Activated T-cell treated with anti-CD3 and anti-CD28 coated beads, Interleukin-2, amount 50 U/mL, for 72 hours (primary cell): ENCODE measurements around the gene FAM168B. TPM values are rescaled to one million over a fixed set of nuclear protein-coding genes. Genes with fewer than 3 reads are reported as not detected.
"Not testable (repeated sequence)": the region's sequence is repeated elsewhere in the genome, so short reads cannot be mapped to it uniquely, and the experiment has no call there.

Experiments
- ATAC-seq, 2 donors: fragments of 150-1000 bp; cut with Tn5 transposase; replicated peaks in 1 of 2; 2 replicates each; pipeline ENCODE4 v1.10.0; 2021; ENCODE audit warnings: moderate library complexity in 2 of 2, mild to moderate bottlenecking in 1 of 2
- DNase-seq, 2 donors: peaks; one replicate each; pipeline ENCODE4 v3.0.0; 2021 to 2022; ENCODE audit warnings: mixed read lengths in 1 of 2
- H3K27ac Mint-ChIP-seq: one replicate; pipeline ENCODE4 v1.8.0; 2022; ENCODE audit warnings: mild to moderate bottlenecking, moderate library complexity, mixed read lengths
- H3K27me3 Mint-ChIP-seq: one replicate; pipeline ENCODE4 v1.8.0; 2022; ENCODE audit warnings: low read depth, mixed read lengths
- H3K36me3 Mint-ChIP-seq, 2 donors: one replicate each; pipeline ENCODE4 v1.8.0; 2022; ENCODE audit warnings: mixed read lengths in 2 of 2, mild to moderate bottlenecking in 1 of 2; ENCODE audit not compliant: insufficient read depth in 2 of 2
- H3K4me1 Mint-ChIP-seq: one replicate; pipeline ENCODE4 v1.8.0; 2022; ENCODE audit warnings: low read depth, mixed read lengths
- H3K4me3 Mint-ChIP-seq, 2 donors: one replicate each; pipeline ENCODE4 v1.8.0; 2022; ENCODE audit warnings: mild to moderate bottlenecking in 2 of 2, mixed read lengths in 2 of 2, moderate library complexity in 2 of 2
- H3K9me3 Mint-ChIP-seq, 2 donors: one replicate each; pipeline ENCODE4 v1.8.0; 2022; ENCODE audit warnings: mixed read lengths in 2 of 2
- total RNA-seq, 2 donors: library from RNA; stranded (reverse); gene quantifications; one replicate each; pipeline ENCODE4 v1.2.3, GENCODE V29; 2022

The FAM168B gene
- total RNA-seq, 2 donors from 2014 or later = 89.3 to 108 TPM

DNA sequence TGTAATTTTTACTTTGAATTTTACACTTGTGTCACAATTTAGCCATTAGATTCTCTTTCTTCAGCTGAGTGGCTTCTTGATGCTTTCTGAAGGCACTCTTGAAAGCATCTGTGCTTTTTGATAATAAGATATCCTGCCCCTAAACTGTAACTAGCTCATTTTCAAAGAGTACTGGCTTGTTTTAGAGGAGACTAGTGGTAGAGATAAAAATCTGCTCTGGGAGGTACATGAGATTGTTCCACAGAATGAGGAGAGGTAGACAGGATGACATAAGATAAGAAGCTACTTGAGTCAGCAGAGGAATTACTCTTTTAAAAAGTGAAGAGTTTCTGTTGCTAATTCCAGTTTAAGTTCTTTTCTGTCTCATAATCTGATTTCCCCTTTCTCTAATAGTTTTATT is 22.5 kb upstream of the FAM168B start:
- no peaks in the 10 kb centered on the region for H3K27me3 Mint-ChIP-seq

DNA sequence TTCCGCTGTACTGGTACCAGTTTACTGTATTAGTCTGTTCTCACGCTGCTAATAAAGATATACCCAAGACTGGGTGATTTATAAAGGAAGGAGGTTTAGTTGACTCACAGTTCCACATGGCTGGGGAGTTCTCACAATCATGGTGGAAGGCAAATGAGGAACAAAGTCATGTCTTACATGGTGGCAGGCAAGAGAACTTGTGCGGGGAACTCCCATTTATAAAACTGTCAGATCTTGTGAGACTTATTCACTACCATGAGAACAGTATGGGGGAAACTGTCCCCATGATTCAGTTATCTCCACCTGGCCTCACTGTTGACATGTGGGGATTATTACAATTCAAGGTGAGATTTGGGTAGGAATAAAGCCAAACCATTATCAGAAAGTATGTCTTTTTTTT is 21.7 kb upstream of the FAM168B start:
- peak overlapping the region; percentile 69 for H3K27ac Mint-ChIP-seq
- H3K27me3 Mint-ChIP-seq, DNase-seq, H3K9me3 Mint-ChIP-seq, ATAC-seq: not testable (repeated sequence)
- H3K4me3 Mint-ChIP-seq = peak overlapping the region in 1 of 2 donors; percentile 26
- H3K36me3 Mint-ChIP-seq = peaks cover 22 to 39% of the 10 kb centered on the region in 2 donors
- H3K4me1 Mint-ChIP-seq = peaks cover 68% of the 10 kb centered on the region

More for the DNA sequence above, 22.5 kb upstream of the FAM168B start:
- Mint-ChIP-seq H3K36me3 (peaks cover 21 to 40% of the 10 kb centered on the region in 2 donors), H3K4me3 (peak overlapping the region in 1 of 2 donors; percentile 46), H3K9me3 (peaks cover 8% of the 10 kb centered on the region in 2 donors), H3K4me1 (peaks cover 66% of the 10 kb centered on the region), H3K27ac (no peak overlapping the region)
- ATAC-seq (no peak), DNase-seq (no peak)

DNA sequence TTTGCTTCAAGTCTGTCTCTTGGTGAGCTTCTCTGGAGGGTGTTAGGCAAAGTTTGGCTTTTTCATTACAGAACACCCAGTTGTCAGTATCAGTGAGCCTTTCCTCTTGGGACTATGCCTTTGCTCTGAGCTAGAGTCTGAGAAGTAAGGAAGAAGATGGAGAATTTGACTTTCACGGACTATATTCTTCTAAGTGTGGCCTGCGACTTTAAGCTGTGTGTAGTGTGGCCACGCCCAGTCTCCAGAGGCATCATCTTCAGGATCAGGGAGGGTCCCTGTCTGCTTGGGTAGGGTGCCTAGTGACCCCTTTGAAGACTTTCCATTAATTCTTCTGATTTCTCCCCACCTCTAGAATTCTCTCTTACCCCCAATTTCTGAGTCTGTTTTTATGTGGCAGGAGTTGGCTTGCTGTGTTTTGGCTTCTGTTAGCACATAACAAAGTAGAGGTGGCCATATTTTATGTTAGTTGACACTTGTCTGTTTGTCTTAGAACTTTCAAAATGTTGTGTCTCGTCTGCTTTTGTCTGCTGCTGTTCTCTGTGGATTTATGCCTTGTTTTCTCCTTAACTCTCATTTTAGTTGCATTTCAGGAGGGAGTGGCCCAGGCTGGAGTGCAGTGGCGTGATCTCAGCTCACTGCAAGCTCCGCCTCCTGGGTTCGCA is 20.4 kb upstream of the FAM168B start:
- H3K4me3 Mint-ChIP-seq = no peak overlapping the region
- peaks cover 22 to 39% of the 10 kb centered on the region in 2 donors for H3K36me3 Mint-ChIP-seq
- H3K27me3 Mint-ChIP-seq = no peaks in the 10 kb centered on the region
- peaks cover 76% of the 10 kb centered on the region for H3K4me1 Mint-ChIP-seq
- no peak overlapping the region for H3K27ac Mint-ChIP-seq
- DNase-seq = no peak
- no peak for ATAC-seq
- H3K9me3 Mint-ChIP-seq = peaks cover 8% of the 10 kb centered on the region in 2 donors

DNA sequence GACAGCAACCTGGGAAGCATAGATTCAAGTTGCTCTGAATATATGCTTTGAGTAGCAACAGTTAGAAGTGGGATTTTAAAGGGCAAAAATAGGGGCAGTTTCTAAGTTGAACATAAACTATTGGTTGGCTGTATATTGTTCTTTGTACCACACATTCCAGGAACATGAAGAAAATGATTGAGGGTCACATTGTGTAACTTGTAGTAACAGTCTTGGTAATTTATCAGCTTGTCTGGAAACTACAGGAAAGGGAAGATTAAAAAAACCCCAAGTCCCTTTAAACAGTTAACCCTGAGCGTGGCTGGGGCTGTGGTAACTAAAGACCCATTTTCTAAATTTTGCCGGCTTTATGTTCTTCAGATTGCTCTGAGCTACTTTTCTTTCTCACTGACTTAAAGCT is 19.3 kb upstream of the FAM168B start:
- H3K27me3 Mint-ChIP-seq = no peaks in the 10 kb centered on the region
- peak overlapping the region; percentile 85 for H3K27ac Mint-ChIP-seq
- H3K4me1 Mint-ChIP-seq = peaks cover 76% of the 10 kb centered on the region
- ATAC-seq (no peak), DNase-seq (no peak)
- peak overlapping the region in 1 of 2 donors; percentile 39 for H3K4me3 Mint-ChIP-seq
- H3K36me3 Mint-ChIP-seq = peaks cover 20 to 39% of the 10 kb centered on the region in 2 donors
- H3K9me3 Mint-ChIP-seq = peaks cover 8% of the 10 kb centered on the region in 2 donors

DNA sequence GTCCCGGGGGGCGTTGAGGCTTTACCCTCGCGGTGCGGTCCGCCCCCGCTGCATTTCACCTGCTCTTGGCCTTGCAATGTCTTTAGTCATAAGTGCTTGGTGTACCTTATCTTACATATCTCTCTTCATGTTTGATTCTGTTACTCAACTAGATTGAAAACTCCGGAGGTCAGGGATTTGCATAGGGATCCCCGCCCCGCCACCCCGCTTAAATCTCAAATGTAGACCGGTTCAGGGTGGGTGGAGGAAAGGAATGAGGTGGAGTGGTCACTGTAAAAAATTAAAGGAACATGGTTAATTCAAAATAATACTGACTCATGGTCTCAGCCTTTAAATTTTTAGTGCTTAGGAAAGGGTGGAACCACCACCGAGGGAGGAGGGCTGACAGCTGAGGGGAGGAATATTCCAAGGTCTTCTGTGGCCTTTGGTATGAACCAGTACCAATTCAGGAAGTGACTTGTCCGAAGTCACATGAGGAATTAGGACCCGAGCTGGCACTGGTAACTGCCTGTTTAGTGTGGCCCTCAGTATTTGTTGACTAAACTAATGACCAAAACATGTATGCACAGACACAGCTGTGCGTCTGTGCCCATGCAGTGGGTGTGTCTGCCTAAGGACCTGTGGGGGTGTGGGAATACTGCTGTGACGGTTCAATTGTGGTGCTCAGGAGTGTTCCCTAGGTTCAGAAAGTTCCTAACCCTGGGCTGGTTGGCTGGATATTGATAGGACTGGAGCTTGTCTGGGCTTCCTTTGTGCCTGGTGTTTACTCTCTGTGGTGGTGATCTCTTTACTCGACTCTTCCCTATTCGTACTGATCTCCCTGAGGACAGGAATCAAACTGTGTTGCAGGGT is 12.9 kb upstream of the FAM168B start:
- peaks cover 6 to 7% of the 10 kb centered on the region in 2 donors for H3K36me3 Mint-ChIP-seq
- DNase-seq (peak; percentile 39 to 62), ATAC-seq (peak; percentile 46 to 49)
- peak overlapping the region; percentile 95 for H3K27ac Mint-ChIP-seq
- H3K9me3 Mint-ChIP-seq = no peaks in the 10 kb centered on the region
- H3K4me1 Mint-ChIP-seq = peaks cover 59% of the 10 kb centered on the region
- no peaks in the 10 kb centered on the region for H3K27me3 Mint-ChIP-seq
- H3K4me3 Mint-ChIP-seq = peak overlapping the region; percentile 89 to 99

DNA sequence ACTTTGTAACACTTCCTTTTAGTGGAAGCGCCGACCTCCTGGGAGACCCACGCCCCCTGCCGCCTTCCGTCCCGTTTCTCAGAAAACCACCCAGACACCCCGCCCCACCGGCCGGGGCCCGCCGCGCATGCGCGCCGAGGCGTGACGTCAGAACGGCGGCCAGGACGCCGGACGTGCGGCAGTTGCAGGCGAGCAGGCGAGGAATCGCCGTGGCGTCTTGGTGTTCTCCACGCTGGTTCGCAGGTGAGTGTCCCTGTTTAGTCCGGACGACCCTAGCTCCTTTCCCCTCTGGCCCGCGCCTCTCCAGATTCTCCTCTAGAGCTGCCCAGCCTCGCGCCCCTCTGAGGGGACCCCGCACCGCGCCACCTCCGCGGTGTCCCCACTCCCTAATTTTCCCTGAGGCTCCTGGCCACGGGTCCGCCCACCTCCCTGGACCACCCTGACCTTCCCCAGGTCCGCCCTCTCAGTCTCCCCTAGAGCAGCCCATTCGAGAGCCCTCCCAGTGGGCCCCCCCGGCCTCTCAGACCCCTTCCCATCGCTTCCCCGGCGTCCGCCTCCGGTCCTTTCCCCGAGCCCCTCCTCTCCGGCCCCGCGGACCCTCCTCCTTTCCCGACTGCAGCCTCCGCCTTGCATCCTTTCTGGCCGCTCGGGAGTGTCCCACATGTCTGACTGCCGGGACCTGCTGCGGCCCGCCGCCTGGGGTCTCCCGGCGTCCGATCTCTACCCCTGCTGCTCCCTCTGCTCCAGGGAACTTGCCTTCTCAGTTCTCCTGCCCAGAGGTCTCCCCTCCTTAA is 12.1 kb upstream of the FAM168B start, which contains the start of gene PLEKHB2:
Gene PLEKHB2, plus strand, starts transcription at position 181 of the 794 bp plus-strand sequence. CDS start 15,606 bp downstream, outside the sequence.
- H3K4me3 Mint-ChIP-seq = peak within 1 kb of the TSS; percentile 89 to 99
- DNase-seq = peak; percentile 93 to 98
- no peaks in the 10 kb centered on the region for H3K9me3 Mint-ChIP-seq
- H3K4me1 Mint-ChIP-seq = peaks cover 51% of the 10 kb centered on the region
- H3K27ac Mint-ChIP-seq = peak within 1 kb of the TSS; percentile 95
- ATAC-seq = peak; percentile 76 to 78
- H3K36me3 Mint-ChIP-seq = peaks cover 4 to 7% of the 10 kb centered on the region in 2 donors
- no peaks in the 10 kb centered on the region for H3K27me3 Mint-ChIP-seq

DNA sequence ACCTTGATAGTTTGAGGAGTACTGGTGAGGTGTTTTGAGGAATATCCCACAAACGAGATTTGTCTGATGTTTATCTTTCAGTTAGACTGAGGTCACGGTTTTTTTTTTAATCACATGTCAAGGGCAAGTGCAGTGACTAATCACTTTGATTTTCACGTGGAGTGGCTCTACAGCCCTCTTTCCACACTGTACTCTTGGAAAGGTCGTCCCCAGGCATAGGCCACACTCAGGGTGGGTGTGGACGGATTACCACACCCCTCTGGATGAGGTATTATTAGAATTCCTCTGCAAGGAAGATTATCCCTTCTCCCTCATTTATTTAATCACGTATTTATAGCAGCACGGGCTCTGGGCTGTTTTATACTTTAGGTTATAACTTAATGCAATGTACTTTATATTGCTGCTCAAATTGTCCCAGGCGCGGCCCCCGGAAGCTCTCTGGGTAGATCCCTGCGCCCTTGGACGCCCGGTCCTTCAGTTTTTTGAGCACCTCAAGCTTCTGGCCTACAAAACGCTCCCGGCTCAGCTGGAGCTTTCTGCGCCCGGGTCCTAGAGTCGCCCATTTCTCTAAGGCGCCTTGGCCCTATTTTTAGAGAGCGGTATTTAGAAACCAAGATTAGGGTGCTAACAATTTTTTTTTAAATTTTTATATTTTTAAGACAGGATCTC is 11.4 kb upstream of the FAM168B start:
- Mint-ChIP-seq H3K4me3 (peak overlapping the region; percentile 89 to 99), H3K27me3 (no peaks in the 10 kb centered on the region), H3K27ac (peak overlapping the region; percentile 95), H3K9me3 (no peaks in the 10 kb centered on the region), H3K36me3 (peaks cover 4 to 5% of the 10 kb centered on the region in 2 donors), H3K4me1 (peaks cover 45% of the 10 kb centered on the region)
- peak; percentile 26 to 51 for DNase-seq
- peak; percentile 73 to 80 for ATAC-seq

DNA sequence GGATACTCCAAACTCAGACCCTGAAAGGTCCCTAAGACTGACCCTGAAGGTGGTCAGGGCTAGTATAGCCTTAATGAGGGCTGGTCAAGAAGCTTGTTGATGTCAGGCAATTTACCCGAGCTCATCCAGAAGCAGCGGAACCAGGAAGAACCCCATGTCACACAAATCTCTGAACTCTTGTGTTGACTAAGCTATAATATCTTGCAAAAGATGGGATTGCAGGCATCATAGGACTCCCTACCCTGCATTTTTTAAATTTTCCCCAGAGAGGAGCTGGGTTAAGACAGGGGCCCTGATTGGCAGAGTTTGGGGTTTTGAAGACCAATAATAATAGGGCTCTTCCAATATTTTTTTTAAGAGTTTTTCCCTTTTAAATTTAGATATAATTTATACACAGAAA is 9.9 kb upstream of the FAM168B start:
- no peak for ATAC-seq
- no peaks in the 10 kb centered on the region for H3K9me3 Mint-ChIP-seq
- no peaks in the 10 kb centered on the region for H3K27me3 Mint-ChIP-seq
- H3K4me1 Mint-ChIP-seq = peaks cover 34% of the 10 kb centered on the region
- H3K4me3 Mint-ChIP-seq = no peak overlapping the region
- H3K27ac Mint-ChIP-seq = peak overlapping the region; percentile 38
- no peak for DNase-seq
- peaks cover 4 to 5% of the 10 kb centered on the region in 2 donors for H3K36me3 Mint-ChIP-seq

DNA sequence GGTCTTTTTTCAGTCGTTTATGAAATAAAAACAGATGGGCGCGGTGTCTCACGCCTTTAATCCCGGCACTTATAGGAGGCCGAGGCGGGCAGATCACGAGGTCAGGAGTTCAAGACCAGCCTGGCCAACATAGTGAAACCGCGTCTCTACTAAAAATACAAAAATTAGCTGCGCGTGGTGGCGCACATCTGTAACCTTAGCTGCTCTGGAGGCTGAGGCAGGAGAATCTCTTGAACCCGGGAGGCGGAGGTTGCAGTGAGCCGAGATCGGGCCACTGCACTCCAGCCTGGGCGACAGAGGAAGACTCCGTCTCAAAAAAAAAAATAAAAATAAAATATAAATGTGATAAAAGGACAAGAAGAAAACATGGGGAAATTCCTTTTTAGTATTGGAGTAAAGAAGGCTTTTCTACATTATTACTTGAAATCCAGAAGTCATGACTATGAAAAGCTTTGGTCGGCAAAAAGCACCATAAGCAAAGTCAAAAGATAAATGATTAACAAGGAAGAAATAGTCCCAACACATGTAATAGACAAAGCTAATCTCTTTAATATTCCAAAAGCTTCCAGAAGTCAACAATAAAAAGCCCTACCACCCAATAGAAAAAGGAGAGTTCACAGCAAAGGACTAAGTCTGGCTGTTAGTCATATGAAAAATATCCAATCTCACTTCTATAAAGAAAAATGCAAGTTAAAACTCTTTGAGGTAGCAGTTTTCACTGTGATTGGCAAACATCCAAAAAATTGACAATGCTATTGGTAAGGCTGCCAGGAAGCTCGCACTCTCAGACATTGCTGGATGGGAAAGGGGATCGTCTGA is 1.4 kb upstream of the FAM168B start:
- H3K9me3 Mint-ChIP-seq = no peaks in the 10 kb centered on the region
- ATAC-seq = no peak
- DNase-seq = no peak
- no peaks in the 10 kb centered on the region for H3K27me3 Mint-ChIP-seq
- peak overlapping the region; percentile 94 for H3K27ac Mint-ChIP-seq
- H3K4me3 Mint-ChIP-seq = peak overlapping the region; percentile 93 to 95
- H3K4me1 Mint-ChIP-seq = peaks cover 22% of the 10 kb centered on the region
- peaks cover 2 to 9% of the 10 kb centered on the region in 2 donors for H3K36me3 Mint-ChIP-seq

DNA sequence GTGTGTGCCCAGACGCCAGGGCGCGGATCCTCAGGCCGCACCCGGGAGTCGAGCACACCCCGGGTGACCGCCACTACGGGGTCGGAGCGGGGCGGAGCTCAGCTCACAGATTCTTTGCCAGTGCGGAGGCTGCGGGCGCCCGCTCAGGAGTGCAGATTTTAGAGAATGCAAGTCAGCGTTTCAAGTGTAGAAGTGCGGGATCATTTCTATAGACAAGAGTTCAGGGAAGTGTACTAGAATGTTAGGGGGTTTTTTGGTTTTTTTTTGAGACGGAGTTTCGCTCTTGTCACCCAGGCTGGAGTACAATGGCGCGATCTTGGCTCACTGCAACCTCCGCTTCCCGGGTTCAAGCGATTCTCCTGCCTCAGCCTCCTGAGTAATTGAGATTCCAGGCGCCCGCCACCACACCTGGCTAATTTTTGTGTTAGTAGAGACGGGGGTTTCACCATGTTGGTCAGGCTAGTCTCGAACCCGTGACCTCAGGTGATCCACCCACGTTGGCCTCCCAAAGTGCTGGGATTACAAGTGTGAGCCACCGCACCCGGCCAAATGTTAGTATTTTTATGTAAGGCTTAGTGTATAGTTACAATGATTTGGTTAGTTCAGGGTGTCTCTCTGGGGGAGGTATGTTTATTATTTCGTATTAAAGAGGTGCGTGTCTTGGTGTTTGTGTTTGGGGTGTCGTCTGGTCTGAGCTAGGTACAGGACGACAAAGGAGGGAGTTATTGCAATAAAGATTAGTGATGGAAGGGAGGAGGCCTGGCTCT is 619 bp upstream of the FAM168B start:
- H3K4me3 Mint-ChIP-seq = peak overlapping the region; percentile 93 to 95
- H3K27me3 Mint-ChIP-seq = no peaks in the 10 kb centered on the region
- ATAC-seq (peak; percentile 80 to 82), DNase-seq (peak; percentile 15 to 75)
- peaks cover 30% of the 10 kb centered on the region for H3K4me1 Mint-ChIP-seq
- H3K27ac Mint-ChIP-seq = peak overlapping the region; percentile 94
- no peaks in the 10 kb centered on the region for H3K9me3 Mint-ChIP-seq
- peaks cover 2 to 14% of the 10 kb centered on the region in 2 donors for H3K36me3 Mint-ChIP-seq

DNA sequence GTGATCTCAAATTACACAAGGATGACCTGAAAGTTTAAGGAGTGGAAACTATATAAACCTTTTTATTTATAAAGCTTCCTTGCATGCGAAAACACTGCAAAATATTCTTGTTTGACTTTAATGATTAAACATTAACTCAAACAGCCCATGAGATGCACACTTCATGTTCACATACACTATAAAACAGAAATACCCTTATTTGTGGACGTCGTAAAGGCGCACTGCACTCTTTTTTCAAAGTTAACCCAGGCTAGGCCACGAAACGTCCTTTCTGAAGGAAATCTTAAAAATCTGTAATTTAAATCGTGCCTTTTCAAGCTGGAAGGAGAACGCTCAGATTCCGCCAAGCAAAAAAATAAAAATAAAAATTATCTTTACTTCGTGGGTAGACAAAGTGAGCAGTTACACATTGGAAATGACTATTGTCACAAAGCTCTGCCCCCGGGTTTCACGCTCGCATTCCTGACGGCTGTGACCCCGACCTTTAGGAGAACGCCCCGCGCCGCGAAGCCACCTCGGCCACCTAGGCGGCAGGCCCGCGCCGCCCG is 728 bp downstream of the FAM168B start:
- H3K27me3 Mint-ChIP-seq = no peaks in the 10 kb centered on the region
- H3K4me1 Mint-ChIP-seq = peaks cover 34% of the 10 kb centered on the region
- H3K4me3 Mint-ChIP-seq = peak overlapping the region; percentile 79 to 95
- H3K36me3 Mint-ChIP-seq = peaks cover 7 to 26% of the 10 kb centered on the region in 2 donors
- DNase-seq (no peak), ATAC-seq (no peak)
- H3K27ac Mint-ChIP-seq = peak overlapping the region; percentile 98
- H3K9me3 Mint-ChIP-seq = no peaks in the 10 kb centered on the region
